H1 (cell line): ENCODE data around the gene RBP3. TPM values are rescaled to one million over a fixed set of nuclear protein-coding genes. Genes with fewer than 3 reads are reported as not detected.

Experiments
- CTCF ChIA-PET: fragments of 300-600 bp; sonication (Branson Sonifier 250); formaldehyde crosslinking; loops from one replicate; lab custom pipeline; 2021; ENCODE audit not compliant: partially characterized antibody; lab: Charles Lee
- POLR2A ChIA-PET: fragments of 300-600 bp; sonication (Branson Sonifier 250); formaldehyde crosslinking; loops from one replicate; lab custom pipeline; 2021; ENCODE audit warnings: inconsistent platforms; ENCODE audit not compliant: partially characterized antibody; lab: Charles Lee
- DNase-seq, 2 experiments: peaks; one replicate each; pipeline versions ENCODE4 v3.0.0 to v3.0.0-alpha.2; 2010 to 2022; ENCODE audit warnings: low spot score in 2 of 2, low read depth in 1 of 2, mixed read lengths in 1 of 2
- FAIRE-seq: peaks from 2 replicates; lab custom pipeline; 2011; peaks lifted over from hg19 to GRCh38; lab: Jason Lieb, UNC
- H2AFZ ChIP-seq: 2 replicates; pipeline ENCODE4 v1.8.1; 2012; ENCODE audit warnings: low read length, inconsistent platforms
- H2AK5ac ChIP-seq: 2 replicates; pipeline ENCODE4 v1.6.1; 2013; ENCODE audit warnings: low read depth, low read length
- H2BK120ac ChIP-seq: replicated peaks from 2 replicates; pipeline ENCODE3; 2013; ENCODE audit warnings: low read depth, low read length, inconsistent platforms
- H2BK12ac ChIP-seq: 2 replicates; pipeline ENCODE4 v1.6.1; 2013; ENCODE audit warnings: low read depth, low read length
- H2BK15ac ChIP-seq: 2 replicates; pipeline ENCODE4 v1.6.1; 2013; ENCODE audit warnings: low read length
- H2BK20ac ChIP-seq: 2 replicates; pipeline ENCODE4 v1.6.1; 2013; ENCODE audit warnings: low read length
- H2BK5ac ChIP-seq: 2 replicates; pipeline ENCODE4 v1.6.1; 2013; ENCODE audit warnings: low read depth, low read length
- H3K14ac ChIP-seq: 2 replicates; pipeline ENCODE4 v1.6.1; 2013; ENCODE audit warnings: inconsistent platforms; ENCODE audit not compliant: insufficient read length
- H3K18ac ChIP-seq: 2 replicates; pipeline ENCODE4 v1.6.1; 2013; ENCODE audit warnings: low read length; ENCODE audit errors: extremely low read depth
- H3K23ac ChIP-seq: 2 replicates; pipeline ENCODE4 v1.6.1; 2013; ENCODE audit warnings: inconsistent platforms; ENCODE audit not compliant: insufficient read length
- H3K23me2 ChIP-seq: 2 replicates; pipeline ENCODE4 v1.6.1; 2013; ENCODE audit warnings: low read depth, low read length
- H3K27ac ChIP-seq: 2 replicates; pipeline ENCODE4 v1.6.1; 2011; ENCODE audit warnings: low read depth, low read length, inconsistent platforms
- H3K27me3 ChIP-seq, 4 experiments: replicated peaks in 1 of 4; 1 replicate in 1 of 4; 2 replicates in 3 of 4; pipeline versions ENCODE4 v1.6.1 to v1.8.1; 2011 to 2013; ENCODE audit warnings: low read length in 3 of 4, mild to moderate bottlenecking in 3 of 4, inconsistent platforms in 2 of 4, mixed read lengths in 2 of 4, moderate library complexity in 1 of 4; ENCODE audit not compliant: control insufficient read depth in 3 of 4, insufficient read depth in 3 of 4; ENCODE audit errors: extremely low read depth in 1 of 4
- H3K36me3 ChIP-seq, 4 experiments: 2 replicates each; pipeline versions ENCODE4 v1.6.1 to v1.8.1; 2011 to 2013; ENCODE audit warnings: mild to moderate bottlenecking in 4 of 4, low read length in 3 of 4, moderate library complexity in 2 of 4, control low read depth in 1 of 4, inconsistent platforms in 1 of 4; ENCODE audit not compliant: insufficient read depth in 4 of 4, control insufficient read depth in 2 of 4
- H3K4ac ChIP-seq: replicated peaks from 2 replicates; pipeline ENCODE3; 2013; ENCODE audit warnings: low read length, low read depth, mixed read lengths, inconsistent platforms; ENCODE audit not compliant: insufficient read length
- H3K4me1 ChIP-seq, 4 experiments: replicated peaks in 1 of 4; 1 replicate in 1 of 4; 2 replicates in 3 of 4; pipeline versions ENCODE4 v1.6.1 to v1.8.1; 2011 to 2013; ENCODE audit warnings: low read length in 3 of 4, inconsistent platforms in 2 of 4, mixed read lengths in 1 of 4; ENCODE audit not compliant: insufficient read depth in 4 of 4, control insufficient read depth in 3 of 4
- H3K4me2 ChIP-seq, 2 experiments: 2 replicates each; pipeline versions ENCODE4 v1.6.1 to v1.8.1; 2011 to 2013; ENCODE audit warnings: low read depth in 2 of 2, low read length in 2 of 2, control low read depth in 1 of 2, inconsistent platforms in 1 of 2, mild to moderate bottlenecking in 1 of 2; ENCODE audit not compliant: insufficient read depth in 1 of 2
- H3K4me3 ChIP-seq, 4 experiments: fragments of 200-600, 300-600 bp in 1 of 4; sonication (generic), shearing (Covaris generic), sonication (Bioruptor Twin) in 1 of 4; 2 replicates each; pipeline versions ENCODE4 v1.5.1 to v1.8.1; 2011 to 2016; ENCODE audit warnings: low read length in 4 of 4, low read depth in 3 of 4, control low read depth in 2 of 4, inconsistent platforms in 2 of 4, mild to moderate bottlenecking in 2 of 4, mixed read lengths in 1 of 4, moderate library complexity in 1 of 4; ENCODE audit not compliant: insufficient read depth in 2 of 4; ENCODE audit errors: extremely low read depth in 1 of 4
- H3K56ac ChIP-seq: replicated peaks from 2 replicates; pipeline ENCODE3; 2013; ENCODE audit warnings: low read depth, mild to moderate bottlenecking, mixed read lengths, low read length, inconsistent platforms; ENCODE audit not compliant: insufficient read length
- H3K79me1 ChIP-seq: 2 replicates; pipeline ENCODE4 v1.6.1; 2013; ENCODE audit warnings: low read depth, low read length, control low read depth
- H3K79me2 ChIP-seq, 2 experiments: 2 replicates each; pipeline versions ENCODE4 v1.6.1 to v1.8.1; 2012 to 2013; ENCODE audit warnings: low read length in 2 of 2, mild to moderate bottlenecking in 2 of 2, inconsistent platforms in 1 of 2; ENCODE audit not compliant: insufficient read depth in 2 of 2, control insufficient read depth in 1 of 2
- H3K9ac ChIP-seq, 4 experiments: replicated peaks in 1 of 4; 1 replicate in 1 of 4; 2 replicates in 3 of 4; pipeline versions ENCODE4 v1.6.1 to v1.8.1; 2011 to 2013; ENCODE audit warnings: low read depth in 3 of 4, low read length in 3 of 4, control low read depth in 2 of 4, mild to moderate bottlenecking in 2 of 4, moderate library complexity in 2 of 4, inconsistent platforms in 1 of 4; ENCODE audit errors: extremely low read depth in 1 of 4
- H3K9me3 ChIP-seq, 2 experiments: 2 replicates each; pipeline versions ENCODE4 v1.6.1 to v1.8.1; 2012 to 2013; ENCODE audit warnings: mild to moderate bottlenecking in 2 of 2, moderate library complexity in 2 of 2, control low read depth in 1 of 2, inconsistent platforms in 1 of 2, low read depth in 1 of 2, low read length in 1 of 2, mixed read lengths in 1 of 2; ENCODE audit not compliant: insufficient read depth in 2 of 2
- H4K20me1 ChIP-seq, 2 experiments: replicated peaks in 1 of 2; 2 replicates each; pipeline versions ENCODE3 to v1.8.1; 2011 to 2013; ENCODE audit warnings: inconsistent platforms in 2 of 2, low read length in 2 of 2, mild to moderate bottlenecking in 1 of 2; ENCODE audit not compliant: insufficient read depth in 2 of 2, control insufficient read depth in 1 of 2
- H4K5ac ChIP-seq: 2 replicates; pipeline ENCODE4 v1.6.1; 2013; ENCODE audit warnings: low read length, low read depth, mixed read lengths, inconsistent platforms; ENCODE audit not compliant: insufficient read length
- H4K8ac ChIP-seq: 2 replicates; pipeline ENCODE4 v1.8.0; 2013; ENCODE audit warnings: mild to moderate bottlenecking, moderate library complexity, low read length, inconsistent platforms; ENCODE audit not compliant: insufficient read depth; ENCODE audit errors: extremely low read depth
- H4K91ac ChIP-seq: replicated peaks from 2 replicates; pipeline ENCODE3; 2013; ENCODE audit warnings: low read length, mixed read lengths, inconsistent platforms; ENCODE audit not compliant: insufficient read length
- ASH2L ChIP-seq: fragments of 200-600, 300-600 bp; sonication (generic); IDR thresholded peaks from one replicate; pipeline ENCODE4 v1.7.1; 2017; ENCODE audit warnings: low read length
- CREB1 ChIP-seq: IDR thresholded peaks from 2 replicates; pipeline ENCODE4 v1.6.1; 2012; ENCODE audit warnings: inconsistent platforms
- CTCF ChIP-seq, 3 experiments: IDR thresholded peaks; 1 replicate in 2 of 3; 2 replicates in 1 of 3; pipeline versions ENCODE4 v1.5.1 to v1.6.1; 2011; ENCODE audit warnings: low read length in 3 of 3, mild to moderate bottlenecking in 3 of 3, inconsistent platforms in 2 of 3, low read depth in 1 of 3, moderate library complexity in 1 of 3; ENCODE audit not compliant: insufficient read depth in 1 of 3; ENCODE audit errors: control extremely low read depth in 1 of 3
- KDM4A ChIP-seq: IDR thresholded peaks from one replicate; pipeline ENCODE4 v1.7.1; 2012; ENCODE audit warnings: low read depth, mild to moderate bottlenecking, moderate library complexity, low read length, inconsistent platforms; ENCODE audit not compliant: severe bottlenecking
- PHF8 ChIP-seq: fragments of 200-600 bp; sonication (generic); conservative IDR thresholded peaks from 2 replicates; pipeline ENCODE4 v1.7.1; 2012; ENCODE audit warnings: low read depth, mild to moderate bottlenecking, inconsistent platforms, low read length, moderate library complexity
- SAP30 ChIP-seq: fragments of 300-600 bp; sonication (generic); IDR thresholded peaks from 2 replicates; pipeline ENCODE4 v1.7.1; 2012; ENCODE audit warnings: low read length, moderate library complexity, mild to moderate bottlenecking, inconsistent platforms; ENCODE audit not compliant: insufficient read depth, insufficient replicate concordance
- SUZ12 ChIP-seq: fragments of 200-600 bp; sonication (generic); IDR thresholded peaks from 2 replicates; pipeline ENCODE4 v1.6.1; 2012; ENCODE audit warnings: mild to moderate bottlenecking, inconsistent platforms, low read length, moderate library complexity, mixed read lengths
- TAF1 ChIP-seq: IDR thresholded peaks from 2 replicates; pipeline ENCODE4 v1.6.1; 2011; ENCODE audit warnings: mild to moderate bottlenecking, low read depth, low read length
- TCF12 ChIP-seq: IDR thresholded peaks from 2 replicates; pipeline ENCODE4 v1.6.1; 2011; ENCODE audit warnings: low read depth, mild to moderate bottlenecking, low read length
- WGBS, 2 experiments: shearing (Covaris generic) in 1 of 2; methylation state at CpG; one replicate each; pipeline versions ENCODE4 v1.1.6 to v1.1.7; 2013 to 2015; ENCODE audit warnings: low lambda C conversion rate in 2 of 2, mixed read lengths in 2 of 2, inconsistent platforms in 1 of 2, low coverage in 1 of 2, missing lambda C conversion rate in 1 of 2; ENCODE audit not compliant: insufficient replicate concordance in 2 of 2, insufficient coverage in 1 of 2, insufficient read length in 1 of 2; ENCODE audit errors: extremely low coverage in 1 of 2, missing lambda C conversion rate in 1 of 2; 5-methylcytosine and 5-hydroxymethylcytosine counted together
- polyA plus RNA-seq, 7 experiments: library from polyadenylated mRNA; depleted of rRNA in 3 of 7; stranded (reverse) in 5 of 7; unstranded in 2 of 7; fragments of >200 nt in 5 of 7; fragments of 200-250 nt in 2 of 7; gene quantifications; 1 replicate in 5 of 7; 2 replicates in 1 of 7; 4 replicates in 1 of 7; pipeline versions ENCODE4 v1.2.1 to v1.2.3, GENCODE V29; 2011 to 2013; ENCODE audit warnings: missing spikeins in 2 of 7, mixed read lengths in 2 of 7
- total RNA-seq: library from RNA; stranded (reverse); fragmentation: NEBNext Ultra II Directional; extraction: Animal tissue kit (Norgen Biotek cat#: 25700); gene quantifications from 2 replicates; pipeline ENCODE4 v1.2.1, GENCODE V29; 2021
- TF ChIP-seq, protein P1 (sequence below): IDR thresholded peaks from 2 replicates; pipeline ENCODE4 v1.6.1; 2012; ENCODE audit warnings: low read length, inconsistent platforms

RBP3 gene
- total and polyA plus RNA-seq, 2 of the 8 experiments (the other 6 are each of a cell fraction or from before 2014, with no cell fraction given), result not detected

- no peaks in the 10 kb centered on the region for H3K23me2 ChIP-seq
- DNase-seq, result no peak
- WGBS, 2 experiments, result 89% methylated on average over 3 of the region's 3 CpGs; no CpG with 5 or more reads in 1 of the 2 experiments
- TF ChIP-seq CREB1, result no peak
- TF ChIP-seq KDM4A, result no peak
- TF ChIP-seq PHF8, result no peak
- TF ChIP-seq TCF12, result no peak
- TF ChIP-seq SAP30, result no peak
- TF ChIP-seq ASH2L, result no peak
- no peak for TF ChIP-seq SUZ12
- TF ChIP-seq TAF1, result no peak
- no peak for TF ChIP-seq CTCF (IDR thresholded peaks at IDR 0.05; ENCODE audit: control extremely low read depth in 1 of 3, insufficient read depth in 1 of 3, low read depth in 1 of 3, low read length in 3 of 3)
- TF ChIP-seq, protein P1, sequence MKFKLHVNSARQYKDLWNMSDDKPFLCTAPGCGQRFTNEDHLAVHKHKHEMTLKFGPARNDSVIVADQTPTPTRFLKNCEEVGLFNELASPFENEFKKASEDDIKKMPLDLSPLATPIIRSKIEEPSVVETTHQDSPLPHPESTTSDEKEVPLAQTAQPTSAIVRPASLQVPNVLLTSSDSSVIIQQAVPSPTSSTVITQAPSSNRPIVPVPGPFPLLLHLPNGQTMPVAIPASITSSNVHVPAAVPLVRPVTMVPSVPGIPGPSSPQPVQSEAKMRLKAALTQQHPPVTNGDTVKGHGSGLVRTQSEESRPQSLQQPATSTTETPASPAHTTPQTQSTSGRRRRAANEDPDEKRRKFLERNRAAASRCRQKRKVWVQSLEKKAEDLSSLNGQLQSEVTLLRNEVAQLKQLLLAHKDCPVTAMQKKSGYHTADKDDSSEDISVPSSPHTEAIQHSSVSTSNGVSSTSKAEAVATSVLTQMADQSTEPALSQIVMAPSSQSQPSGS, result no peak
Measured at GRCh38 chr10:47330366-47330765, 17.8 kb upstream of the RBP3 start.

More at GRCh38 chr10:47330366-47330765, 17.8 kb upstream of the RBP3 start:
- Histone ChIP-seq H4K5ac (no peak overlapping the region), H3K14ac (no peak overlapping the region), H2AK5ac (no peak overlapping the region), H3K9ac (no peak overlapping the region), H2BK120ac (no peak overlapping the region), H2BK5ac (no peak overlapping the region), H3K23ac (no peak overlapping the region), H2AFZ (no peak overlapping the region), H3K18ac (no peak overlapping the region), H4K20me1 (peaks cover 0 to 4% of the 10 kb centered on the region in 2 experiments), H3K79me2 (no peaks in the 10 kb centered on the region), H3K4me1 (no peaks in the 10 kb centered on the region), H3K4me2 (no peak overlapping the region), H4K91ac (no peak overlapping the region), H2BK12ac (no peak overlapping the region), H4K8ac (no peak overlapping the region), H3K56ac (no peak overlapping the region), H2BK20ac (no peak overlapping the region), H3K36me3 (no peaks in the 10 kb centered on the region; a peak in 1 of 8 replicates), H3K79me1 (no peaks in the 10 kb centered on the region), H3K27me3 (no peaks in the 10 kb centered on the region; a peak in 1 of 7 replicates), H3K9me3 (no peaks in the 10 kb centered on the region), H3K4me3 (no peak overlapping the region), H3K4ac (no peak overlapping the region), H3K27ac (no peak overlapping the region), H2BK15ac (no peak overlapping the region)
- FAIRE-seq, result no peak
- CTCF ChIA-PET, result interaction anchor here (0.6 to 1.0 kb wide), 3 partner anchors 47 to 1448 kb away, joined by 3 to 5 read pairs (median 5); no protein-coding TSS in a partner anchor
- POLR2A ChIA-PET, result no interaction called here
